LHCN-M2 (cell line): ENCODE measurements around the gene PRAC2. TPM values are rescaled to one million over a fixed set of nuclear protein-coding genes. Genes with fewer than 3 reads are reported as not detected.
A peak's percentile ranks its signal among the peaks of the same experiment; 100 is the strongest.

Experiments
- DNase-seq: peaks from one replicate; pipeline ENCODE4 v3.0.0-alpha.2; 2012; ENCODE audit warnings: low read depth
- total RNA-seq: library from RNA; depleted of rRNA; stranded (reverse); fragments of >200 nt; gene quantifications from 2 replicates; pipeline ENCODE4 v1.2.3, GENCODE V29; 2014

PRAC2 gene
- total RNA-seq, 1 experiment from 2014 or later: not detected

GRCh38 chr17:48720266-48721008, 2.5 kb upstream of the PRAC2 start:
- DNase-seq: no peak

DNA sequence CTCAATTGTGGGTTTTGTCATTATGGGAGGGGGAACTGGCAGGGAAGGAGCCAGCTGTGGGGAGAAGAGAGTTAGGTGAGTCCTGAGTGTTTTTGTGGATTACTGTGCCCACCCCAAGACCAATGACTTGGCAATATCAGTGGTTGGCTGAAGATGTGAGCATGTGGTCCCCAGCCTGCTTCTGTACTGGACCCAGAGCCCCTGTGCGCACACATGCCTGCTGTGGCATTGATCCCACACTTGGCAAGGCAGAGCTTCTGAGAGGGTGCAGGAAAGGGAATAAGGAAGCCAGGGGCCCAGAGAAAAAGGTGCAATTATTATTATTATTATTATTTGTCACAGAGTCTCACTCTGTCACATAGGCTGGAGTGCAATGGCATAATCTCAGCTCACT, 2.0 kb upstream of the PRAC2 start:
- no peak for DNase-seq

DNA sequence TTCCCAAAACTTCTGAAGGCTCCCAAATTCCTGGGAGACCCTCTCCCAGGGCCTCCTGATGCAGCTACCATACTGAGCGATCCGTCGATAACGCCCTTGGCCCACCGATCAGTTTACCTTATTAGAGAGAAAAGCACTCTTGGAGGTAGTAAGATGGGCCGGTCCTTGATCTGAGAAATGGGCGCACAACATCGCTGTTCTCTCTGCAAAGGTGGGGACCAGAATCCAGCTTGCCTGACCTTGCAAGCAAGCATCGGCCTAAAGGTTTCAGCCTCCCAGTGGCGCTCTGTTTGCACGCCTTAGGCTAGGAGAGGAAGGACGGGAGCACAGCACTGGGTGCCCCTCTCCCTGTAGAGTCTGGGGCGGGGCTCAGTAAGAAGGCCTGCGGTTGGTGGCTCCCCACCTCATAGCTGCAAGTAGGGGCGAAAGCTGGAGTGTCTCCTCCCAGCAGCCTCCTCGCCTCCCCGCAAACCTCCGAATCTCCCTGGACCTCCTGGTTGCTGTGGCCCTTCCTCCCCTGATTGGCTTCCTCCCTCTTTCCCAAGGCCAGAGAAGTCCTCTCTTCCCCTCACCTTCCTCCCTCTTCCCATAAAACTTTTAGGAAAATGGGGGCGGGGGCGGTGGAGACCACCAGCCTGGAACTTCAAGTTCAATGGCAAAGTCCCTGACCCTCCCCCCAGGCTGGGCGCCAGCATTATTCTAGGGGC, 631 bp upstream of the PRAC2 start, which contains the start of gene PRAC1:
Gene PRAC1 (minus strand): TSS at position 318 of the 707 bp plus-strand sequence. CDS start 126 bp downstream, at position 192.
- no peak for DNase-seq

- DNase-seq: no peak
Observed at GRCh38 chr17:48723423-48724250, 652 bp downstream of the PRAC2 start.

GRCh38 chr17:48724251-48725003, 1.4 kb downstream of the PRAC2 start:
- DNase-seq: peak; percentile 67

DNA sequence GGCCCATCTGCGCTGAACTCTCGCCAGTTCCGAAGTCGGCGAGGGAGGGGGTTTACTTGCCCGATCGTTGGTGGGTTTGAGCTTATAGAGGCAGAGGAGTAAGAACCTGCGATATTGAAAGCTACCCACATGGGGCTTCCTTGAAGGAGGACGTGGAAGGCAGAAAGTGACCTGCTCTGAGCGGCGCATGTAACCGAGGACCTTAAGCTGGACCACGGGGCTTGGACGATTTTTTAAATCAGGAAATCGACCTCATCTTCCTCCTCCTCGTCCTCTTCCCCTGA, 2.0 kb downstream of the PRAC2 start:
- DNase-seq: no peak

- DNase-seq: no peak
Observed at GRCh38 chr17:48725288-48726064, 2.5 kb downstream of the PRAC2 start.

- DNase-seq: no peak
Observed at GRCh38 chr17:48726114-48726915, 3.3 kb downstream of the PRAC2 start.

DNA sequence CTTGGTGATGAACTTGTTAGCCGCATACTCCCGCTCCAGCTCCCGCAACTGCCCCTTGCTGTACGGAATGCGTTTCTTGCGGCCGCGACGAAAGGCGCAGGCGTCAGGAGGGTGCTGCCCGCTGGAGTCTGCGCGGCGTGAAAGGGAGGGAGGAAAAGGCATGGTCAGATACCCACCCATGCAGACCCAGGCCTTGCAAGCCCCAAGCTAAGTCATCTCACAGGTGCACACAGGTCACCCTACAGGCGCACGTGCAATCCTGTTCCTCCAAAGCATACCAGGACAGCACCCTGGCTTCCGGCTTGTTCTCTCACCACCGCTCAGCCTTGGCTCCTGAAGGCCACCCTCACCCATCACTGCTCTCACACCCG, 3.9 kb downstream of the PRAC2 start:
- DNase-seq: no peak

DNA sequence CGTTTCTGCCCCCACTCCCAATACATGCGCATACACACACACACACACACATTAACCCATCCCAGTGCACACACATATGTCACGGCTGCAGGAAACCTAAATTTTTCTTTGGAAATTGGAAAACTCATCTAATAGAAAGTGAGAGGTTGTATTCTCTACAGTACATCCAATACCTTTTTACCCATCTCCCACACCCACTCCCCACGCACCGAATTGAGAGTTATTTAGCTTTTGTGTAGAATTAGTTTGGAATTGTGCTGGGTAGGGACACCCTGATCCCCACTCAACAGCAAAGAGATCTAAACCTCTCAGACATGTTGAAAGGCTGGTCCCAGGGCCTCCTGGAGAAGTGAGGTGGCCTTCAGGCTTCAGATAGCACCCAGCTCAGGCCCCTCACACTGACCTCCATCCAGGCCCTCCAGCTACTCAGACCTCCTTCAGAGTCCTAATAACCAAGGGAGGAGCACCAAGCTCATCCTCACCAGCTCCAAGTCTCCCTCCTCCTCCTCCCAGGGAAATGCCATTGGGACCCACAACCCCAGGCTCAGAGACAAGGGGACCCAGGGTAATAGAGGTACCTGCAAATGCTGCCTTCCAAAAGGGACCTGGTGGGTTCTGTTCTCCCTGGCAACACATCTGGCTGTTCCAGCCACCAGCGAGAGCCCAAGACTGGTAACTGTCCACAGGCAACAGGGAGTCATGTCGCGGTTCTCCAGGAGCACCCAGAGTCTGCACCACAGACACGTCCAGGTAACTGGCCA, 4.6 kb downstream of the PRAC2 start:
- no peak for DNase-seq

DNA sequence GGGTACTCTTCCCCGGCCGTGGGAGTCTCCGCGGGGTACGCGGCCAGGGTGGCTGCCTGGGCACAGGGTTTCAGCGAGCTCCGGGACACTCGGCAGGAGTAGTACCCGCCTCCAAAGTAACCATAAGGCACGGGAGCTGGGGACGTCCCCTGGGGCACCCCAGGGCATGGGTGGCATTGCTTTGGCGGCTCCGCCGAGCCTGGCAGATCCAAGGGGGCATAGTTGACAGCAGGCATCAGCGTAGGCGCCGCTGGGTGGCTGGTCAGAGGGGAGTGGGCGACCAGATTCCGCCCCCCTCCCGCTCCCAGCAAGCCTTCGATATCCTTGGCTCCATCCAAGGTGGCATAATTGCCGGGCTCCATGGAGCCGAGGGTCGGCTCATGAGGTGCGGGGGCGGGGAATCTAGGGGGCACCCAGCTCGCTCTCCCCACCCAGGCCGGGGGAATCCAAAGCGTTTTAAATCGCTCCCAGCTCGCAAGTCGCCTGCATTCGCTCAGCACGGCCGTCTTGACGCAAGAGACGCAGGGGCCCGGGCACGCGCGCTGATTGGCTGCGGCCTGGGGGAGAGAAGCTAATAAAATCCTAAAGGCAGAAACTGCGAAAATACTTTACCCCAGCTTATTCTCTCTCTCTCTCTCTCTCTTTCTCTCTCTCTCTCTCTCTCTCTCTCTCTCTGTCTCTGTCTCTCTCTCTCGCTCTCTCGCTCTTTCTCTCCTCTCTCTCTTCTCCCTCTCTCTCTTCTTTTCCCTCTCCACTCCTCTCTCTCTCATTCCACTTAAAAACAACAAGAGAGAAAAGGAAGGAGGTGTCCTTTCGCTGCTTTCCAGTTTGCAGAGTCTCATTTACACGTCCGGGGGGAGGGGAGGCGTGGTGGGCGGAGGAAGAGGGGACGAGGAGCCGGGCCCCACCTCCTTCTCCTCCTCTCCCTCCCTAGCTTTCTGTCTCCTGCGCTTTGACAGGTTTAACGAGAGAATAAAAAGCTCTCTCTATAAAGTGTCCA, 5.5 kb downstream of the PRAC2 start, which contains the start of gene HOXB13:
Gene HOXB13 (minus strand): TSS at position 519 of the 1,000 bp plus-strand sequence. CDS start 157 bp downstream, at position 362.
- DNase-seq: peak; percentile 71

DNA sequence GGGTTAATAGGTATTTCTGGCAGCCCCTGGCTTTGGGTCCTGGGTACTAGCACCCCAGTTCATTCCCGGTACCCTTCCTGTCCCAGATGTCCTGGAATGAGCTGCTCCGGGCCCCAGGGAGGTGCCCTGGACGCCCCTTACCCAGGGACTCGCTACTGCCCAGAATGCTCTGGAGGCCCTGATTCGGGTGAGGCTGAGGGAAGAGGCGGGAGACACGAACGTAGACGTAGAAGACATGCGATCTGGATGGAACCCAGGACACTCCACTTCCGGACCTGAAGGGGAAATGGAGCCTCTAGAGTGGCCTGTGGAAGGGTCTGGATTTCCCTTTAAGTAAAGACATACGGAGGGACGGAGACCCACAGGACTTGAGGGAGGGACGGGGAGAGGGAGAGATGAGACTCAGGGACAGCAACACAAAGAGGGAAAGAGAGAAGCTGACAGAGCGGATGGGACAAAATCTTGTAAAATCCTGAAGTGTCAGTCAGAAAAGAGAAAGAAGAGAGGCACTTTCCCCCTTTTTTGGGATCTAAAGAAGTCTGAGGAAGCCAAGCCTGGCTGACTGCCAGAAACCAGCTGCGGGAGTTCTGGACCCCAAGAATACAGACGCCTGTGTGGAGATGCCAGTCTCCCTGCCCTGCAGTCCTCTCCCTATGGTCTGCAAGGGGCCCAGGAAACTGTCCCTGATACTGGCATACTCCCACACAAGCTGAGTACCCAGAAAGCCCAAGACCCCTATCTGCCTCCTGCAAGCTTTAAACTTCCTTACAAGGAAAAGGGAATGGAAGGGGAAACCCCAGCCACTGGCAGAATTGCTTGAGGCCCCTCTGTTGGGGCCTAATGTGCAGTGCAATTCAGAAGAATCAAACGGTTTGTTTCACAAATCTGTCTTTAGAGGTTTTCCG, 6.6 kb downstream of the PRAC2 start:
- no peak for DNase-seq

- DNase-seq: no peak
Observed at GRCh38 chr17:48730240-48730550, 7.2 kb downstream of the PRAC2 start.

DNA sequence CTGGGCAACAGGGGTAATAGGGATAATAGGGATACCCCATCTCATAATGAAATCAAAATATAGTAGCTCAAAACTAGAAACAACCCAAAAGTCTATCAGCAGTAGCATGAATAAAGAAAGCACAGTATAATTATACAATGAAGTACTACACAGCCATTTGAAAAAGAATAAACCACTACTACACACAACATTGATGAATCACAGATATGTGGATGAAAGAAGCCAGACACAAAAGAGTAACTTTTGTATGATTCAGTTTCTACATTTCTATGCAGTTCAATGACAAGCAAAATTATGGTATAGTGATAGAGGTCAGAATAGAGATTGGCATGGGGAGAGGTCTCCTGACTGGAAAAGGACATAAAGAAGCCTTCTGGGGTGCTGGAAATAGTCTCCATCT, 8.4 kb downstream of the PRAC2 start:
- DNase-seq: no peak

- no peak for DNase-seq
Observed at GRCh38 chr17:48732688-48733629, 10.0 kb downstream of the PRAC2 start.
